Esophagus muscularis mucosa (tissue), 3 donors: ENCODE data around the gene OR10X1.

Experiments
- CTCF ChIP-seq, 3 experiments: fragments of 200-600 bp in 2 of 3; fragments of 450-650 bp in 1 of 3; sonication (generic) in 2 of 3; IDR thresholded peaks; one replicate each; pipeline ENCODE4 v1.5.1; 2017 to 2019; ENCODE audit warnings: antibody characterized with exemption in 3 of 3, mild to moderate bottlenecking in 2 of 3, moderate library complexity in 1 of 3
- EP300 ChIP-seq: sonication (generic); formaldehyde crosslinking; IDR thresholded peaks from one replicate; pipeline ENCODE4 v1.6.1; 2017; ENCODE audit warnings: antibody characterized with exemption

GRCh38 chr1:158552296-158552695, 27.4 kb downstream of the OR10X1 start:
- no peak for TF ChIP-seq CTCF (IDR thresholded peaks at IDR 0.05)
- TF ChIP-seq EP300: no peak
